Glomerular visceral epithelial cell (primary cell): ENCODE results near the gene ACTR8.
A peak's percentile ranks its signal among the peaks of the same experiment; 100 is the strongest.

ENCODE experiments used
- DNase-seq: peaks from one replicate; pipeline ENCODE4 v3.0.0-alpha.2; 2016; ENCODE audit errors: extremely low spot score

The ACTR8 gene

DNA sequence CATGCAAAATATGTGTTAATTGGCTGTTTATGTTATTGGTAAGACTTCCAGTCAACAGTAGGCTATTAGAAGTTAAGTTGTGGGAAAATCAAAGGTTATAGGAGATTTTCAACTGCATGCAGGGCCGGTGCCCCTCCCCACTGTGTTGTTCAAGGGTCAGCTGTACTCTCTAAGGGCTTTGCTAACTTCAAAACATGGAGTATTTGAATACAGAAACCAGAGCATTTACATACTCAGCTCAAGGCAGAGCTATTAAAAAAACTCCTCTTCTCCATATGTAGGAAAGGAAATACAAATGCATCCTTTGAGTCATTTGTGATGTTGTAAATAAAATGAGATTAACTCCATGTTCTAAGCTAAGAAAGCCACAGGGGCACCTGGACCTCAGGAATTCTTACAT, 18.8 kb downstream of the ACTR8 start:
- DNase-seq = no peak

GRCh38 chr3:53862241-53862640, 19.7 kb downstream of the ACTR8 start:
- DNase-seq = no peak

GRCh38 chr3:53860196-53860595, 21.8 kb downstream of the ACTR8 start:
- DNase-seq = no peak

DNA sequence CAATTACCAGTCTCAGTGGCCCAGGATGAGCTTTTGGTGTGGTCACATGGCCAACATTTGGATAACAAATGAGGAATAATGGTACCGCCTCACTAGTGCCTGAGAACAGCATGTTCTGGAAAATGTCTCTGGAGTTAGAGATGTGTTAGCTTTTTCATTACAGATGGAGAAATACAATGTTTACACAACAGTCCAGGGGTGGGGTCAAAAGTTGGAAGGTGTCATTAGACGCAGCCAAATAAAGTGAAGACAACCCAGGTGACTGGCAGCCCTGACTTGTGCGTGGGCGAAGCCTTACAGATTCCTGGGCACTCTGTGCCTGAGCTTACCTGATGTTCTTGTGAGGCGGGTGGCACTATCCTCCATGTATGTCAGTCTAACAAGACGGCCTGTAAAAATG, 22.8 kb downstream of the ACTR8 start:
- DNase-seq = no peak

DNA sequence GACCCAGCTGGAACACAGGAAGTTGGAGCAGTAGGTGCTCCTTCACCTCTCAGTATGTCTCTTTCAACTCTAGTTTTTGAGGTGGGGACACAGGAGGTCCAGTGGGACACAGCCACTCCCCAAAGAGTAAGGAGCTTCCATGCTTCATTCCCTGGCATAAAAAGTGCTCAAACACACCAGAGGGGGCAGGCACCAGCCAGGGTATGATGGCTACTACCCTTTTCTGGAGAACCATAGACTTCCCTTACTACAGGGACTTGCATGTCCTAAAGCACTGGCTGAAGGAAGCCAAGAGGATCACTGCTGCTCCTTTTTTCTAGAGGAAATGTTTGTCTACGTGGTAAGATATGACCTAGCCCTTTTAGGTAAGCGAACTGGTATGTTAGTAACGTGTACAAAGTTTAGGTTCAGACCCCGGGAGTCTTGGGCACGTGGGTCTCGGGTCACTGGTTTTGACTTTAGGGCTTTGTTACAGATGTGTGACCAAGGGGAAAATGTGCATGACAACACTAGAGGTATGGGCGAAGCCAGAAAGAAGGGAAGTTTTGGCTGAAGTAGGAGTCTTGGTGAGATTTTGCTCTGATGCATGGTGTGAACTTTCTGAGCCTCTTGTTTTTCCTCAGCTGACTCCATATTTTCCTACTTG, 23.7 kb downstream of the ACTR8 start:
- DNase-seq = no peak

DNA sequence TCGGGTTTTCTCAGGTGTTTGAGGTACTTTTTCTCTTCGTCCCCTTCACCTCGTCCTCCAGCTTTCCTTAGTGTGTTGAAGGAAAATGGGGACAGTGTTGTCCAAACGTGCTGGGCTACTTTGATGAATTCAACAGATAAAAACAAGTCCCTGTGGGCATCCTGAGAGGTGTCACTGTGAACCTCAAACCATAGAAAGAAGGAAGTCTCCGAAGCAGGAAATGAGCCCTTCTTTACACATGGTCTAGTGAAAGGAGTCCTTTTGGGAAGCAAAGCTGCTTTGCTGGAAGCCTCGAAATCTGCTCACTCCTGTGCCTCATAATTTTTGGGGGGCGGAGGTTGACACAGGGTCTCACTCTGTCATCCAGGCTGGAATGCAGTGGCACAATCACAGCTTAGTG, 25.0 kb downstream of the ACTR8 start:
- no peak for DNase-seq

DNA sequence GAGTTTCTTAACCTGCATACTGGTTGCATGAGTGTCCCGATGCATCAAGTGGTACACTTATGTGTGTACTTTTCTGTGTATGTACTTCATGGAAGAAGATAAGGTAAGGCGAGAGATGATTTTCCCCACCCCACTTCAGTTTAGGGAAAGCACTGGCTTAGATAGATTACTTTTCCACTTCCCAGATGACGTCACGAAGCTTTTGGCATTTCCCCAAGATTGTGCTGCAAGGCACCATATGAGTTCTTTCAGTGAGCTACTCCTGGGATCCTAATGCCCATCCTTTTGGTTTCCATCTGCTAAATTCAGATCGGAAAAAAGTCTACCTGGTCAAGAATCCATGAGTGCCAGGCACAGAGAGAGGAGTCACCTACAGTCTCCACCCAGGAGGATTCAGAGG, 31.1 kb downstream of the ACTR8 start:
- no peak for DNase-seq

- no peak for DNase-seq
Measured at GRCh38 chr3:53849916-53850315, 32.0 kb downstream of the ACTR8 start.

GRCh38 chr3:53846851-53847155, 35.1 kb downstream of the ACTR8 start:
- no peak for DNase-seq

DNA sequence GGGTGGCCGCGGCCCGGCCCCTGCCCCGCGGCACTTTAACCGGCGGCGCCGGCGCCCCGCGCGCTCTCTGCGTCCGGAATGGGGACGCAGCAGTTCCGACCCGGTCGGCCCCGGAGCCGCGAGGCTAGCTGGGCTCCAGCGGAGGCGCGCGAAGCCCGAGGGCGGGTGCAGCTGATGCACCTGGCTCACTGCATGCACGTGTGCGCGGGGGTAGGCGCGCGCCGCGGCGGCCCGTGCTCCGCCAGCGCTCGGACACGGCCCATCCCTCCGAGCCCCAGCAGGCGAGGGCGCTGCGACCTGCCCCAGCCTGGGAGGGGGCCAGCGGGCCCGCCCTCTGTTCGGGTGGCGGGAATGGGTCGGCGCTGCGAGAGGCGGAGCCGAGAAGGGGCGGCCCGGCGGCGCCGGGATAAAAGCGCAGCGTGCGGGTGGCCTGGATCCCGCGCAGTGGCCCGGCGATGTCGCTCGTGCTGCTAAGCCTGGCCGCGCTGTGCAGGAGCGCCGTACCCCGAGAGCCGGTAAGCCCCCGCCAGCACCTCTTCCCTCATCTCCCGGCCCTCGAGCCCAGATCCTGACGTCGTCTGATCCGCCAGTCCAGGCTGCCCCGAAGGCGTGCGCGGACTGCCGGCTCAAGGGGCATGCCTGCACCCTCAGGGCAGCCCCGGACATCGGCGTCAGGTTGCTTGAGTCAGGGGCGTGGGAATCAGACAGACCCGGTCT, 35.7 kb downstream of the ACTR8 start, which contains the start of the genes CHDH and IL17RB:
Gene CHDH, minus strand, starts transcription at position 286 of the 717 bp plus-strand sequence. CDS start 22,411 bp downstream, outside the sequence.
Gene IL17RB, plus strand, starts transcription at position 435 of the 717 bp plus-strand sequence. Its CDS starts 21 bp downstream, at position 456.
- DNase-seq = peak; percentile 42

- no peak for DNase-seq
Measured at GRCh38 chr3:53845881-53846133, 36.1 kb downstream of the ACTR8 start.

DNA sequence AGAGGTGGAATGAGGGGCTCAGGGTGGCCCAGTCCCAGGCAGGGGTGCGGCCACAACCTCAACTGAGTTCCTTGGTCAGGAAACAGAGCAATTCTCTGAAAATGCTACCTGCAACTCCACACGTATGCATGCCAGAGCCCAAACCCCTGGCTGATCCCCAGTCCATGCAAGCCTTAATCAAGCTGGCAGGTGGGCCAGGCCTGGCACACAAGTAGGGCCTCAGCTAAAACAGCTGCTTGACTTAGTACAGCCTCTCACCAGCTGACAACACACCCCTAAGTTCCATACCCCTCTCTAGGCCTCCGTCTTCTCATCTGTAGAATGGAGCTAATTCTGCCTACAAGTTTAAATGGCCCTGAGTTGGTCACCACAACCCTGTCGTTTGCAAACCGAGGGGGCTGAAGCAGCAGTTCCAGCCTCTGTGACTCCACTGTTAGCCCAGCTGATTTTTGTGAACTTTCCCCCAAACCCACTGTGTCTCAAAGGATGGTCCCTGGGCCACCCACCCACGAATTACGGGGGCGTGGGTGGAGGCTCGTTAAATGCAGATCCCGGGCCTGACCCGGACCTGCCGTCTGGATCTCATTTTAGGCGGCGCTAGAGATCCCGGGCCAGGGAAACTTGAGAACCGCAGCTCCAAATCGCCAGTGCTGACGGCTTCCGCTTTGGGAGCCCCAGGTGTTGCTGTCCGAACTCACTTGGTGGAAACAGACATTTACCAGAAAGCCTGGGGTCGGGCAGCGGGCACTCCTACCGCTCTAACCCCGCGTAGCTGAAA, 36.7 kb downstream of the ACTR8 start:
- peak; percentile 27 for DNase-seq

DNA sequence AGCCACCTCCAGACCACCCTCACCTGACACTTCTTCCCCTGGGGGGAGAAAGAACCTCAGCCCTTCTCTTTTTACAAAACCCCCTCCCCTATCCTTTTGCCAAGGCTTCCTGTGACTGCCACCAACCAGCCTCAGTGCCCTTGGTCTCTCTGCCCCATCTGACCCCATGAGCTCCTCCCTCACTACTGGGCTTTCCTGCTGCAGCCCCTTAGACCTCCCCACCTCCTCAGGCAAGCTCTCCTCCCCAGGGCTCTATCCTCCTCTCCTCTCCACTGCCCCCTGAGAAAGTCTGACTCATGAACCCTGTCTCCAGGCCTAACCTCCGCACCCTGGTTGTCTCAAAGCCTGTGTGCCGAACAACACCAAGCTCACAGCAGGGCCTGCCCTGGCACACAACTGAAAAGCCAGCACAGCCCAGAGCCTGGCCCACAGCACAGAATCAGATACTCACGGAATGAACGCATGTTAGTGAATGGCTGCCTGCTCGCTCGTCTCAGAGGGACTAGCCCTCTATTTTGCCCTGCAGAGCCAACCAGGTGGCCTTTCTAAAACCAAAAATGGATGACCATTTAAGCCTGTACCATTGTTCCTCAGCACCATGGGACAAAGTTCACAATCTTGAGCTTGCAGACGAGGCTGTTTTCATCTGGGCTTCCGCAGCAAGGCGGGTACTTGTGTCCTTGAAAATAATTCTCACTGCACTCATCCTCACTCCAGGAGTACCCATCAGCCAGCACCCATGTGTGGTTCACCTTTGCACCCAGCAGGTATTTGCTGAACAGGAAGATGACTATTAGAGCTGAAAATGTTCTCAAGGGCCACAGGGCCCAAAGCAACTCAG, 37.5 kb downstream of the ACTR8 start:
- no peak for DNase-seq

DNA sequence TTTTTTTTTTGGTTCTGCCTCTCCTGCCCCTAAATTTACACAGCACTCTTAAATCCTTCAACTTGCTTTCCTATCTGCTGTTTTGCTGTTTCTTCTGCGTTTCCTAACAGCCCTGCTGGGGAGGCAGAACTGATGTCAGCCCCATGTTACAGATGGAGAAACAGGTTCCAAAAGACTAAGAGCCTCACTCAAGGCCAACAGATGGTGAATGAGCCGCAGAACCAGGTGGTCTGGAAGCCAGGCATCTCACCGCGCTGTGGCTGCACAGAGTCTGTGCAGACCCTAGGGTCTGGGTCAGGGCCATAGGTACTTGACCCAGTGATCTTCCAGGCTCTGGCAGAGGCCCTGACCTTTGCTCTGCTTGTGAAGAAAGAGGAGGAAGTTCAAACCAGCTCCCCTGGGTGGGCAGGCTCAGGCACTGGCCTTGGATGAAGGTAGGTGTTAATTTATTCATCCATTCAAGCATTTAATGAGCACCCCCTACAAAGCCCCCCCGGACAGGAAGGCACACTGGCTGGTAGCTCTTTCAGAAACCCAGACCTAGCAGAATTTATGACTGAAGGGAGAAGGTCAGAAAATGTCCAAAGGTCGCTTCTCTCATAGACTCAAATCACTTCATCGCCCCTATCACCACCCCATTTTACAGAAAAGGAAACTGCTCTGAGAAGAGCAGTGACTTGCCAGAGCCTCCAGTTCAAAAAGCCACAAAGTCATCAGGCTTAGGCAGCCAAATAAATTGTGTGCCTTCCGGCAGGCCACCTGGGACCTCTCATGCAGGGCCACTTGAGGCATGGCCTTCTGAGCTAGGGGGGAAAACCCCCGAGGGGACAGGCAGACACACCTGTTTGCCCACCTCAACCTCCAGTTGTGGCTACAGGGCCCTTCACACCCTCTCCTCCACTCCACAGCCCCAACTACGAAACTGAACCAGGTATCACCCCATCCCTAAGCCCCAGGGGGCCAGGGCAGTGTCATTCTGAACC, 38.5 kb downstream of the ACTR8 start:
- DNase-seq = no peak

GRCh38 chr3:53842436-53843194, 39.3 kb downstream of the ACTR8 start:
- no peak for DNase-seq

GRCh38 chr3:53841296-53841695, 40.7 kb downstream of the ACTR8 start:
- DNase-seq = no peak

- no peak for DNase-seq
Measured at GRCh38 chr3:53837331-53837730, 44.6 kb downstream of the ACTR8 start.

- DNase-seq = no peak
Measured at GRCh38 chr3:53836084-53836872, 45.7 kb downstream of the ACTR8 start.

DNA sequence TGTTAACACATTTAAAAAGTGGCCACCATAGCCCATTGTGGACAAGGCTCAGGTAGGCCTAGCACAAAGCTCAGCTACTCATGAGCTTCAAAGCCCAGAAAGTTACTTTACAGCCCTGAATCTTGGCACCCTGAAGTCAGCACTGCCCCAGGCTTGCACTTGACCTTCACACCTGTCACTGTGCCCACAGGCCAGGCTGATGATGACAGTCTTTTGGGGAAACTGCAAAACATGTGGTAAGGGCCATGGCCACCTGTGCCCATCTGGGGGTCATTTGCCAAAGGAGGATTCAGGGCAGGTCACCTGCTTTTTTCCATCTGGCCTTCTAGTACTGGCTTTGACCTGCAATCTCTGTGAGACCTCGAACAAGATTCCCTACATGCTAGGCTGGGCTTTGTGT, 46.7 kb downstream of the ACTR8 start:
- DNase-seq = no peak
